IMR-90 (cell line): ENCODE measurements around the gene NTM. TPM values are rescaled to one million over a fixed set of nuclear protein-coding genes. Genes with fewer than 3 reads are reported as not detected.

Experiments used
- ATAC-seq: fragments of 200-7000 bp; cut with Tn5 transposase; 2 replicates; pipeline ENCODE4 v1.9.1; 2020; ENCODE audit warnings: low read depth, mild to moderate bottlenecking, moderate library complexity
- BruUV-seq: library from RNA; stranded (reverse); fragments of 400-500 nt; replicated peaks from 2 replicates; lab custom pipeline; 2021; lab: Mats Ljungman, UMichigan
- CTCF ChIA-PET: fragments of 300-600 bp; formaldehyde crosslinking; extraction: SDS; loops from one replicate; lab custom pipeline; 2021; ENCODE audit warnings: antibody characterized with exemption; lab: Yijun Ruan, JAX
- POLR2A ChIA-PET: fragments of 300-600 bp; sonication (Branson Sonifier 250); formaldehyde crosslinking; loops from one replicate; lab custom pipeline; 2022; ENCODE audit warnings: antibody characterized with exemption; ENCODE audit not compliant: unreplicated experiment; lab: Charles Lee
- DNase-seq: peaks from one replicate; pipeline ENCODE4 v3.0.0; 2013
- H2AFZ ChIP-seq: replicated peaks from 2 replicates; pipeline ENCODE3; 2013; ENCODE audit warnings: low read length, mild to moderate bottlenecking; ENCODE audit not compliant: poor library complexity
- H2AK5ac ChIP-seq: 2 replicates; pipeline ENCODE4 v1.6.1; 2013; ENCODE audit warnings: low read depth, low read length, inconsistent platforms
- H2AK9ac ChIP-seq: replicated peaks from 2 replicates; pipeline ENCODE3; 2013; ENCODE audit warnings: mild to moderate bottlenecking, low read depth, low read length, moderate library complexity; ENCODE audit not compliant: poor library complexity
- H2BK120ac ChIP-seq: 2 replicates; pipeline ENCODE4 v1.6.1; 2013; ENCODE audit warnings: low read depth, low read length, inconsistent platforms
- H2BK15ac ChIP-seq: 3 replicates; pipeline ENCODE4 v1.6.1; 2013; ENCODE audit warnings: low read depth, low read length, inconsistent platforms
- H2BK20ac ChIP-seq: 2 replicates; pipeline ENCODE4 v1.6.1; 2013; ENCODE audit warnings: low read depth, mild to moderate bottlenecking, inconsistent platforms, low read length, moderate library complexity
- H2BK5ac ChIP-seq: 2 replicates; pipeline ENCODE4 v1.6.1; 2013; ENCODE audit warnings: mild to moderate bottlenecking, low read depth, low read length, inconsistent platforms; ENCODE audit not compliant: poor library complexity, severe bottlenecking
- H3K14ac ChIP-seq: replicated peaks from 2 replicates; pipeline ENCODE4 v1.6.1; 2013; ENCODE audit warnings: low read depth, low read length, inconsistent platforms
- H3K18ac ChIP-seq: 2 replicates; pipeline ENCODE4 v1.6.1; 2013; ENCODE audit warnings: low read depth, low read length, control low read depth
- H3K23ac ChIP-seq: 2 replicates; pipeline ENCODE4 v1.6.1; 2013; ENCODE audit warnings: low read depth, low read length, inconsistent platforms
- H3K27ac ChIP-seq: 2 replicates; pipeline ENCODE4 v1.5.1; 2013; ENCODE audit warnings: mild to moderate bottlenecking, control low read depth, low read length; ENCODE audit not compliant: insufficient read depth
- H3K27me3 ChIP-seq: 2 replicates; pipeline ENCODE4 v1.6.1; 2013; ENCODE audit warnings: low read length; ENCODE audit not compliant: control insufficient read depth, insufficient read depth
- H3K36me3 ChIP-seq: 2 replicates; pipeline ENCODE4 v1.6.1; 2013; ENCODE audit warnings: low read length, mixed read lengths; ENCODE audit not compliant: control insufficient read depth, insufficient read depth
- H3K4ac ChIP-seq: 2 replicates; pipeline ENCODE4 v1.6.1; 2013; ENCODE audit warnings: low read depth, low read length, inconsistent platforms
- H3K4me1 ChIP-seq: 2 replicates; pipeline ENCODE4 v1.6.1; 2013; ENCODE audit warnings: low read length, mixed read lengths; ENCODE audit not compliant: control insufficient read depth, insufficient read depth
- H3K4me2 ChIP-seq: 2 replicates; pipeline ENCODE4 v1.6.1; 2013; ENCODE audit warnings: low read depth, mild to moderate bottlenecking, control low read depth, low read length, moderate library complexity
- H3K4me3 ChIP-seq: 2 replicates; pipeline ENCODE4 v1.5.1; 2013; ENCODE audit warnings: low read depth, mild to moderate bottlenecking, control low read depth, low read length, moderate library complexity; ENCODE audit not compliant: insufficient read depth
- H3K56ac ChIP-seq: 2 replicates; pipeline ENCODE4 v1.6.1; 2013; ENCODE audit warnings: low read length, inconsistent platforms; ENCODE audit not compliant: insufficient read depth; ENCODE audit errors: extremely low read depth
- H3K79me1 ChIP-seq, 2 experiments: 2 replicates each; pipeline ENCODE4 v1.6.1; 2013; ENCODE audit warnings: low read length in 2 of 2, inconsistent platforms in 1 of 2, low read depth in 1 of 2
- H3K9ac ChIP-seq: 2 replicates; pipeline ENCODE4 v1.6.1; 2013; ENCODE audit warnings: low read depth, low read length, control low read depth
- H3K9me1 ChIP-seq: 2 replicates; pipeline ENCODE4 v1.6.1; 2013; ENCODE audit warnings: low read length, inconsistent platforms; ENCODE audit not compliant: insufficient read depth
- H3K9me3 ChIP-seq: 2 replicates; pipeline ENCODE4 v1.6.1; 2013; ENCODE audit warnings: low read length; ENCODE audit not compliant: control insufficient read depth, insufficient read depth
- H4K20me1 ChIP-seq: 2 replicates; pipeline ENCODE4 v1.6.1; 2013; ENCODE audit warnings: low read length, inconsistent platforms; ENCODE audit not compliant: insufficient read depth
- H4K5ac ChIP-seq: 2 replicates; pipeline ENCODE4 v1.6.1; 2013; ENCODE audit warnings: mild to moderate bottlenecking, low read depth, low read length, control low read depth
- H4K8ac ChIP-seq, 2 experiments: 2 replicates each; pipeline ENCODE4 v1.6.1; 2013; ENCODE audit warnings: low read depth in 2 of 2, low read length in 2 of 2, control low read depth in 1 of 2, inconsistent platforms in 1 of 2
- H4K91ac ChIP-seq: 2 replicates; pipeline ENCODE4 v1.6.1; 2013; ENCODE audit warnings: low read depth, low read length, inconsistent platforms; ENCODE audit not compliant: insufficient read depth
- BHLHE40 ChIP-seq: fragments of 150-350 bp; IDR thresholded peaks from 2 replicates; pipeline ENCODE4 v1.6.1; 2016; ENCODE audit warnings: mild to moderate bottlenecking, low read depth, low read length
- CEBPB ChIP-seq: IDR thresholded peaks from 2 replicates; pipeline ENCODE4 v1.6.1; 2012; ENCODE audit warnings: low read depth, low read length, improper control_type of control experiment
- CHD1 ChIP-seq: IDR thresholded peaks from 2 replicates; pipeline ENCODE4 v1.6.1; 2012; ENCODE audit warnings: low read depth, low read length, improper control_type of control experiment
- CTCF ChIP-seq: conservative IDR thresholded peaks from 2 replicates; pipeline ENCODE4 v1.5.1; 2012; ENCODE audit warnings: mild to moderate bottlenecking, low read depth, low read length, improper control_type of control experiment
- ELK1 ChIP-seq: fragments of 150-350 bp; IDR thresholded peaks from 2 replicates; pipeline ENCODE4 v1.6.1; 2016; ENCODE audit warnings: low read depth, mild to moderate bottlenecking, low read length, moderate library complexity, borderline replicate concordance
- FOS ChIP-seq: fragments of 150-350 bp; IDR thresholded peaks from 2 replicates; pipeline ENCODE4 v1.6.1; 2016; ENCODE audit warnings: low read depth, low read length
- MAFK ChIP-seq: IDR thresholded peaks from 2 replicates; pipeline ENCODE4 v1.6.1; 2012; ENCODE audit warnings: low read depth, low read length, improper control_type of control experiment
- MAZ ChIP-seq: IDR thresholded peaks from 2 replicates; pipeline ENCODE4 v1.6.1; 2012; ENCODE audit warnings: low read depth, mild to moderate bottlenecking, low read length, improper control_type of control experiment, moderate library complexity, borderline replicate concordance
- MXI1 ChIP-seq: IDR thresholded peaks from 2 replicates; pipeline ENCODE4 v1.6.1; 2012; ENCODE audit warnings: low read depth, mild to moderate bottlenecking, low read length, moderate library complexity, borderline replicate concordance
- NFE2L2 ChIP-seq: fragments of 150-350 bp; IDR thresholded peaks from 2 replicates; pipeline ENCODE4 v1.6.1; 2016; ENCODE audit warnings: low read depth, mild to moderate bottlenecking, low read length
- POLR2A ChIP-seq: IDR thresholded peaks from 2 replicates; pipeline ENCODE4 v1.6.1; 2012; ENCODE audit warnings: mild to moderate bottlenecking, low read depth, low read length
- RAD21 ChIP-seq: IDR thresholded peaks from 2 replicates; pipeline ENCODE4 v1.6.1; 2012; ENCODE audit warnings: low read length, improper control_type of control experiment
- RCOR1 ChIP-seq: IDR thresholded peaks from 2 replicates; pipeline ENCODE4 v1.6.1; 2012; ENCODE audit warnings: mild to moderate bottlenecking, low read length, improper control_type of control experiment; ENCODE audit not compliant: insufficient replicate concordance
- RFX5 ChIP-seq: IDR thresholded peaks from 2 replicates; pipeline ENCODE4 v1.8.0; 2012; ENCODE audit warnings: low read depth, mild to moderate bottlenecking, low read length, moderate library complexity
- SMC3 ChIP-seq: fragments of 150-350 bp; IDR thresholded peaks from 2 replicates; pipeline ENCODE4 v1.6.1; 2016; ENCODE audit warnings: low read depth, mild to moderate bottlenecking, antibody characterized with exemption, low read length, moderate library complexity
- USF2 ChIP-seq: fragments of 150-350 bp; IDR thresholded peaks from 2 replicates; pipeline ENCODE4 v1.6.1; 2017; ENCODE audit warnings: mild to moderate bottlenecking, antibody characterized with exemption, low read length, low read depth
- WGBS, 2 experiments: methylation state at CpG; one replicate each; pipeline versions ENCODE4 v1.1.5 to v1.1.7; 2013; ENCODE audit warnings: missing lambda C conversion rate in 2 of 2; ENCODE audit not compliant: insufficient read length in 1 of 2; ENCODE audit errors: extremely low coverage in 2 of 2; 5-methylcytosine and 5-hydroxymethylcytosine counted together
- dilution Hi-C: fragments of 300-500 bp; cut with HindIII; formaldehyde crosslinking; loops from one replicate; pipeline ENCODE4 v1.14.3; 2018; ENCODE audit warnings: low sequenced_read_pairs; ENCODE audit not compliant: unreplicated experiment
- in situ Hi-C: fragments of 300-500 bp; cut with MboI; formaldehyde crosslinking; loops from 3 replicates; pipeline ENCODE4 v1.14.3; 2019; ENCODE audit warnings: low sequenced_read_pairs, inconsistent platforms, mixed read lengths
- intact Hi-C: fragments of 100-400 bp; cut with micrococcal nuclease; formaldehyde crosslinking; loops from 2 replicates; pipeline ENCODE4 v1.10.0; 2022
- polyA plus RNA-seq, 3 experiments: library from polyadenylated mRNA; depleted of rRNA; stranded (reverse); fragments of >200 nt; gene quantifications; 2 replicates each; pipeline ENCODE4 v1.2.3, GENCODE V29; 2012; ENCODE audit warnings: low replicate concordance in 1 of 3
- total RNA-seq: library from RNA; depleted of rRNA; stranded (reverse); fragments of >200 nt; gene quantifications from 2 replicates; pipeline ENCODE4 v1.2.3, GENCODE V29; 2012

NTM gene
- total and polyA plus RNA-seq, 2 of the 4 experiments (the other 2 are of a cell fraction): 19.5 to 25.5 TPM

GRCh38 chr11:132005887-132006286, 635.5 kb downstream of the NTM start:
- H4K5ac ChIP-seq: no peak overlapping the region
- intact Hi-C loops: no loop called here
- no peak for ATAC-seq
- H4K91ac ChIP-seq: no peak overlapping the region
- H2AFZ ChIP-seq: no peak overlapping the region
- H3K4me3 ChIP-seq: no peak overlapping the region
- H2BK5ac ChIP-seq: no peak overlapping the region
- no peak for DNase-seq
- no peaks in the 10 kb centered on the region; the same call in 1 of the 2 replicates for H3K36me3 ChIP-seq
- no peak overlapping the region for H3K9ac ChIP-seq
- dilution Hi-C loops: no loop called here
- ChIA-PET POLR2A (no interaction called here), CTCF (interaction anchor here (1.2 kb wide), 1 partner anchor 46 kb away, joined by 3 read pairs; no protein-coding TSS in a partner anchor)
- no peak overlapping the region for H3K4ac ChIP-seq
- H3K9me1 ChIP-seq: no peaks in the 10 kb centered on the region
- H3K27ac ChIP-seq: no peak overlapping the region
- no peak overlapping the region for H3K56ac ChIP-seq
- no peak overlapping the region for H3K14ac ChIP-seq
- H4K20me1 ChIP-seq: no peaks in the 10 kb centered on the region
- TF ChIP-seq MAFK (no peak), CTCF (no peak), RAD21 (no peak), CEBPB (no peak), RCOR1 (no peak), MAZ (no peak), RFX5 (no peak), USF2 (no peak), FOS (no peak), NFE2L2 (no peak), SMC3 (no peak), BHLHE40 (no peak), CHD1 (no peak), ELK1 (no peak), POLR2A (no peak), MXI1 (no peak)
- no peaks in the 10 kb centered on the region for H3K27me3 ChIP-seq
- no peak overlapping the region for H3K18ac ChIP-seq
- H3K4me1 ChIP-seq: no peaks in the 10 kb centered on the region
- H2BK20ac ChIP-seq: no peak overlapping the region
- in situ Hi-C loops: no loop called here
- H2AK9ac ChIP-seq: no peak overlapping the region
- peaks cover 0 to 3% of the 10 kb centered on the region in 2 experiments; a peak in 1 of 4 replicates for H3K79me1 ChIP-seq
- H3K4me2 ChIP-seq: no peak overlapping the region
- no peaks in the 10 kb centered on the region for H3K9me3 ChIP-seq
- no peak overlapping the region for H4K8ac ChIP-seq
- no peak overlapping the region for H2BK120ac ChIP-seq
- H3K23ac ChIP-seq: no peak overlapping the region
- no TSS peak for BruUV-seq
- WGBS, 2 experiments: no CpG with 5 or more reads among the region's 4 CpGs
- no peak overlapping the region for H2AK5ac ChIP-seq
- no peak overlapping the region for H2BK15ac ChIP-seq
